Measurements from ENCODE around the gene ADAMTS9. TPM values are rescaled to one million over a fixed set of nuclear protein-coding genes. Genes with fewer than 3 reads are reported as not detected.

ADAMTS9 gene
- total and polyA plus RNA-seq, 4 donors, result 1.2 to 13.8 (median 7.4) TPM

DNA sequence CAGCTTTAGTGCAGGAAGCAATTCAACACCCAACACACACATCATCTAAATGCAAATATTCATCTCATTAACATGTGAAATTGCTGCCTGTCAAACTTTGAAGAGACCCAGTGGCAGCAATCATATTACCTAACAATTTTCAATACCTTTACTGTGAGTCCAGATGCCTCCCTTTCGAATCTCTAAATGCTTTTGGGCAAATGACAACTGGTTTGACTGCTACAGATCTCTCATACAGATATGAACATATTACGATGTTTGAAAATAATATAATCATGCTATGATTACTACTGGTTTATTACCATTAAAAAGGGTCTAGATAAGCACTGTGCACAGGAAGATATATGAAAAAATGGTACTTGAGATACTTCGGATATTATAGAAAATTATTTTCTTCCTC, 137.9 kb downstream of the ADAMTS9 start (continued):
- TF ChIP-seq, protein P1, sequence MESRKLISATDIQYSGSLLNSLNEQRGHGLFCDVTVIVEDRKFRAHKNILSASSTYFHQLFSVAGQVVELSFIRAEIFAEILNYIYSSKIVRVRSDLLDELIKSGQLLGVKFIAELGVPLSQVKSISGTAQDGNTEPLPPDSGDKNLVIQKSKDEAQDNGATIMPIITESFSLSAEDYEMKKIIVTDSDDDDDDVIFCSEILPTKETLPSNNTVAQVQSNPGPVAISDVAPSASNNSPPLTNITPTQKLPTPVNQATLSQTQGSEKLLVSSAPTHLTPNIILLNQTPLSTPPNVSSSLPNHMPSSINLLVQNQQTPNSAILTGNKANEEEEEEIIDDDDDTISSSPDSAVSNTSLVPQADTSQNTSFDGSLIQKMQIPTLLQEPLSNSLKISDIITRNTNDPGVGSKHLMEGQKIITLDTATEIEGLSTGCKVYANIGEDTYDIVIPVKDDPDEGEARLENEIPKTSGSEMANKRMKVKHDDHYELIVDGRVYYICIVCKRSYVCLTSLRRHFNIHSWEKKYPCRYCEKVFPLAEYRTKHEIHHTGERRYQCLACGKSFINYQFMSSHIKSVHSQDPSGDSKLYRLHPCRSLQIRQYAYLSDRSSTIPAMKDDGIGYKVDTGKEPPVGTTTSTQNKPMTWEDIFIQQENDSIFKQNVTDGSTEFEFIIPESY (IDR thresholded peaks at IDR 0.05), result no peak
- TF ChIP-seq, protein P2, sequence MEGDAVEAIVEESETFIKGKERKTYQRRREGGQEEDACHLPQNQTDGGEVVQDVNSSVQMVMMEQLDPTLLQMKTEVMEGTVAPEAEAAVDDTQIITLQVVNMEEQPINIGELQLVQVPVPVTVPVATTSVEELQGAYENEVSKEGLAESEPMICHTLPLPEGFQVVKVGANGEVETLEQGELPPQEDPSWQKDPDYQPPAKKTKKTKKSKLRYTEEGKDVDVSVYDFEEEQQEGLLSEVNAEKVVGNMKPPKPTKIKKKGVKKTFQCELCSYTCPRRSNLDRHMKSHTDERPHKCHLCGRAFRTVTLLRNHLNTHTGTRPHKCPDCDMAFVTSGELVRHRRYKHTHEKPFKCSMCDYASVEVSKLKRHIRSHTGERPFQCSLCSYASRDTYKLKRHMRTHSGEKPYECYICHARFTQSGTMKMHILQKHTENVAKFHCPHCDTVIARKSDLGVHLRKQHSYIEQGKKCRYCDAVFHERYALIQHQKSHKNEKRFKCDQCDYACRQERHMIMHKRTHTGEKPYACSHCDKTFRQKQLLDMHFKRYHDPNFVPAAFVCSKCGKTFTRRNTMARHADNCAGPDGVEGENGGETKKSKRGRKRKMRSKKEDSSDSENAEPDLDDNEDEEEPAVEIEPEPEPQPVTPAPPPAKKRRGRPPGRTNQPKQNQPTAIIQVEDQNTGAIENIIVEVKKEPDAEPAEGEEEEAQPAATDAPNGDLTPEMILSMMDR (IDR thresholded peaks at IDR 0.05; ENCODE audit: low read depth, low read length, missing input control), result no peak
- no peak for TF ChIP-seq RAD21 (IDR thresholded peaks at IDR 0.05)

DNA sequence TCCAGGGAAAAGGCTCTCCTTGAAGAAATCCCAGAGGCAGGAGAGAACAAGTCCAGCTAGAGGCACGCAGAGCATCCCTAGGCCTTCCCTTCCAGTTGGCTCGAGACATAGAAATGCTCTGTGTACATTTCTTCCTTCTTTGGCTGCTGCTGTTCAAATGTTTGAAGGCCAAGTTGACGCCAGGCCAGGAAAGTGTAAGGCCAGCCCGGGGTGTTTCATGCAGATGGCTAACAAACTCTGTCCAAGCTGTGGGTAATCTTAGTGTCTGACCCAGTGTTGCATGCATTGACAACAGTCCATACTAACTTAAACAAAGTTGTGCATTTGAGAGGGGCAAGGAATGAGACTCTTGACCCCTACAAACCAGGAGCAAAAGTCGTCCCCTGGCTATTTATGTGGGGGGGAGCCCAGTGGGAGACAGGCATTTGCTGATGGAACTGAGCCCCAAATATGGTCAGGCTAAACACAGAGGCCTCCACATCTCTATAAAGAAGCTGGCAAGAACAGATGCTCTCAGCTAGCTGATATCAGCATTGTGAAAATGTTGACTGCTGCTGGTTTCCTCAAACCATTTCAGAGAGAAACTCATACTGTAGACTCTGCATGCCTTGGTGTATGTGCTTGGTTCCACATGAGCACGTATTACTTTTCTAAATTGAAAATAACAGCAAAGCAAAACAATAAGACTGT, 139.5 kb downstream of the ADAMTS9 start:
- Histone ChIP-seq H3K9ac (ENCODE audit: low read depth in 1 of 2, low read length in 2 of 2) (no peak overlapping the region), H3K4me3 (ENCODE audit: low read depth in 1 of 3, low read length in 3 of 3) (no peak overlapping the region), H3K4me1 (ENCODE audit: control insufficient read depth in 4 of 4, insufficient read depth in 4 of 4, low read length in 3 of 4) (peaks cover 0 to 6% (median under 1%) of the 10 kb centered on the region in 4 donors), H3K36me3 (ENCODE audit: control insufficient read depth in 4 of 4, insufficient read depth in 3 of 4, low read depth in 1 of 4, low read length in 3 of 4) (no peaks in the 10 kb centered on the region), H3K27me3 (ENCODE audit: control insufficient read depth in 4 of 4, insufficient read depth in 4 of 4, low read length in 3 of 4) (no peaks in the 10 kb centered on the region), H3K9me3 (ENCODE audit: control insufficient read depth in 4 of 4, low read length in 3 of 4) (no peaks in the 10 kb centered on the region), H3K27ac (ENCODE audit: low read depth in 1 of 2, low read length in 2 of 2) (peak overlapping the region in 1 of 2 donors; percentile 7)
- WGBS, result 39% methylated on average over 6 of the region's 6 CpGs
- DNase-seq (ENCODE audit: low spot score), result no peak
- peak; percentile 60 to 65 for TF ChIP-seq RXRA (IDR thresholded peaks at IDR 0.05)
- TF ChIP-seq YY1 (IDR thresholded peaks at IDR 0.05), result no peak
- TF ChIP-seq RAD21 (IDR thresholded peaks at IDR 0.05), result peak; percentile 32 to 50
- TF ChIP-seq TAF1 (conservative IDR thresholded peaks at IDR 0.05), result no peak
- TF ChIP-seq, protein P2 (IDR thresholded peaks at IDR 0.05; ENCODE audit: low read depth, low read length, missing input control), result no peak
- TF ChIP-seq EGR1 (IDR thresholded peaks at IDR 0.05; ENCODE audit: low read depth in 2 of 2), result no peak
- TF ChIP-seq, protein P1 (IDR thresholded peaks at IDR 0.05), result no peak
- no peak for TF ChIP-seq FOXA1 (IDR thresholded peaks at IDR 0.05)
- TF ChIP-seq HNF4G (IDR thresholded peaks at IDR 0.05), result no peak
- TF ChIP-seq, protein P3, sequence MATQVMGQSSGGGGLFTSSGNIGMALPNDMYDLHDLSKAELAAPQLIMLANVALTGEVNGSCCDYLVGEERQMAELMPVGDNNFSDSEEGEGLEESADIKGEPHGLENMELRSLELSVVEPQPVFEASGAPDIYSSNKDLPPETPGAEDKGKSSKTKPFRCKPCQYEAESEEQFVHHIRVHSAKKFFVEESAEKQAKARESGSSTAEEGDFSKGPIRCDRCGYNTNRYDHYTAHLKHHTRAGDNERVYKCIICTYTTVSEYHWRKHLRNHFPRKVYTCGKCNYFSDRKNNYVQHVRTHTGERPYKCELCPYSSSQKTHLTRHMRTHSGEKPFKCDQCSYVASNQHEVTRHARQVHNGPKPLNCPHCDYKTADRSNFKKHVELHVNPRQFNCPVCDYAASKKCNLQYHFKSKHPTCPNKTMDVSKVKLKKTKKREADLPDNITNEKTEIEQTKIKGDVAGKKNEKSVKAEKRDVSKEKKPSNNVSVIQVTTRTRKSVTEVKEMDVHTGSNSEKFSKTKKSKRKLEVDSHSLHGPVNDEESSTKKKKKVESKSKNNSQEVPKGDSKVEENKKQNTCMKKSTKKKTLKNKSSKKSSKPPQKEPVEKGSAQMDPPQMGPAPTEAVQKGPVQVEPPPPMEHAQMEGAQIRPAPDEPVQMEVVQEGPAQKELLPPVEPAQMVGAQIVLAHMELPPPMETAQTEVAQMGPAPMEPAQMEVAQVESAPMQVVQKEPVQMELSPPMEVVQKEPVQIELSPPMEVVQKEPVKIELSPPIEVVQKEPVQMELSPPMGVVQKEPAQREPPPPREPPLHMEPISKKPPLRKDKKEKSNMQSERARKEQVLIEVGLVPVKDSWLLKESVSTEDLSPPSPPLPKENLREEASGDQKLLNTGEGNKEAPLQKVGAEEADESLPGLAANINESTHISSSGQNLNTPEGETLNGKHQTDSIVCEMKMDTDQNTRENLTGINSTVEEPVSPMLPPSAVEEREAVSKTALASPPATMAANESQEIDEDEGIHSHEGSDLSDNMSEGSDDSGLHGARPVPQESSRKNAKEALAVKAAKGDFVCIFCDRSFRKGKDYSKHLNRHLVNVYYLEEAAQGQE (IDR thresholded peaks at IDR 0.05), result peak; percentile 64
- TF ChIP-seq NR2F2 (IDR thresholded peaks at IDR 0.05), result peak; percentile 97
- TF ChIP-seq, protein P4, sequence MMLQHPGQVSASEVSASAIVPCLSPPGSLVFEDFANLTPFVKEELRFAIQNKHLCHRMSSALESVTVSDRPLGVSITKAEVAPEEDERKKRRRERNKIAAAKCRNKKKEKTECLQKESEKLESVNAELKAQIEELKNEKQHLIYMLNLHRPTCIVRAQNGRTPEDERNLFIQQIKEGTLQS (IDR thresholded peaks at IDR 0.05), result no peak
- TF ChIP-seq HNF4A (conservative IDR thresholded peaks at IDR 0.05), result no peak
- TF ChIP-seq FOXA2 (IDR thresholded peaks at IDR 0.05), result no peak
- TF ChIP-seq GABPA (IDR thresholded peaks at IDR 0.05 in 1 of 2, conservative IDR thresholded peaks at IDR 0.05 in 1 of 2), result no peak
- peak in 1 of 2 donors; percentile 16 for TF ChIP-seq JUND (IDR thresholded peaks at IDR 0.05)
- TF ChIP-seq, protein P5, sequence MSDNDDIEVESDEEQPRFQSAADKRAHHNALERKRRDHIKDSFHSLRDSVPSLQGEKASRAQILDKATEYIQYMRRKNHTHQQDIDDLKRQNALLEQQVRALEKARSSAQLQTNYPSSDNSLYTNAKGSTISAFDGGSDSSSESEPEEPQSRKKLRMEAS (IDR thresholded peaks at IDR 0.05), result no peak
- peak; percentile 51 for TF ChIP-seq SP1 (IDR thresholded peaks at IDR 0.05)

All from liver (tissue), 9 donors.